Left ventricle myocardium superior (tissue), 1 donor: ENCODE results near the gene FOXF1. TPM values are rescaled to one million over a fixed set of nuclear protein-coding genes. Genes with fewer than 3 reads are reported as not detected.

Experiments
- ATAC-seq: fragments of 200-7000 bp; cut with Tn5 transposase; one replicate; pipeline ENCODE4 v1.9.1; 2020; ENCODE audit warnings: mild to moderate bottlenecking, moderate library complexity
- DNase-seq: peaks from one replicate; pipeline ENCODE4 v3.0.0-alpha.2; 2020
- intact Hi-C: fragments of 100-400 bp; cut with micrococcal nuclease; formaldehyde crosslinking; loops from one replicate; pipeline ENCODE4 v1.11.0; 2022
- total RNA-seq: library from RNA; stranded (reverse); fragmentation: NEBNext Ultra II Directional; extraction: Animal tissue kit (Norgen Biotek cat#: 25700); gene quantifications from one replicate; pipeline ENCODE4 v1.2.1, GENCODE V29; 2021
- donor health status: DM: no; HTN: yes; CAD: no; lungs with severe emphysema.

Gene FOXF1
- total RNA-seq, 1 donor from 2014 or later = 0.25 TPM

DNA sequence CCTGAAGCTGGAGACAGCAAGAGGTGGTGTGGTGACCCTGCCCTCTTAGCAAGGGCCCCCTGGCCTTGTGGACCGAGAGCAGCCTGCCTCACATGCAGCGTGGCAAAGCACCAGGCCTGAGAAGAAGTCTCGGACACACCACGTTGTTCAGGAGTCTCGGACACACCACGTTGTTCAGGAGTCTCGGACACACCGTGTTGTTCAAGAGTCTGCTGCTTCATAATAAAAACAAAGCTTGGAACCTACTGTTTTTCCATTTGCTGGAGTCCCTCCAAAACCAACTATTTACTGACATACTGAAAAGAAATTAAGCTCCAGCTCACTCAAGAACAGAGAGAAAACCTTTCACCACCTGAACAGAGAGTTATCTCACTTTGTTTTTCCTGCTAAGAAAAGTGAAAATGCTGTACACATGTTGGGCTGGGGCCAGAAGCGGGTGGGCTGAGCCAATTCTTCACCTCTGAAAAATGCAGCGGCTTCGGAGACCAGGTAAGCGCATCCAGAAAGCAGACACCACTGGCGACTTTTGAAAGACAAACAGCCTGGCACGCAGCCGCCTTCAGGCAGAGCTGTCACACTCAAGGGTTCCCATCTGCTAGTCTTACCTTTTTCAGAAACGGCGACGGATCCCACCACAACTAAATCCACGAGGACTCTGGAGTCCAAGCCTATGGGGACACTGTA is 35.8 kb downstream of the FOXF1 start:
- no peak for DNase-seq
- no peak for ATAC-seq
- intact Hi-C loops = no loop called here

DNA sequence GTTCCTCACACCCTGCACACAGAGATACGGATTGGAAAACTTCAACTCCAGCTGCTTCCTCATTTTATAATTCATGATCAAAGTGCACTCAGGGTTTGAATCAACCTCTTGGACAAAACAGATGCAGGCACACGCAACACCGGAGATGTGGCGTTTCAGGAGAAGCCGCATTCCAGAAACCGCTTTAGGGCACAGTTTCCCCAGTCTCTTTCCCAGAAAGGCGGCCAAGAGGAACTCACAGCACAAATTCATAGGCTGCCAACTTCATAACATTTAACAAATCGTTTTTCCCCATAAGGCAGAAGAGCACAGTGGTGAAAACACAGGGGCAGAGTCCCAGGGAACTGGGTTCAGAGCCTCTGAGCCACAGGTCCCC is 36.3 kb downstream of the FOXF1 start:
- intact Hi-C loops = no loop called here
- DNase-seq (no peak), ATAC-seq (no peak)

DNA sequence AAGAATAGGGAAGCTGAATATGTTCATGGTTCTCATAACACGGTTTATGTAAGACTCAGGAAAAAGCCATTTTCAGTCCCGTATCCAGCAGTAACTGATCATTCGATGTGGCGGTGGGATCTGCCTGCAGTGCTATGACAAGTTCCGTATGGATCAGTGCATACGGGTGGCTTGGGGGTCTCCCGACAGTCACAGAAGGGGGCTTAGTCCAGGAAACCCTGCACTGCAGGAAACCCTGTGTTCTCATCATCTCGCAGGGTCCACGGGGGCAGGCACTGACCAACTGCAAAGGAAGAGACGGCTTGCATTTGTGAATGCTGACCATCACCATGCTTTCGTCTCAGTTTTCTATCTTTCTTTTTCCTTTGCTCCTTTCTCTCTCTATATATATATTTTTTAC is 37.0 kb downstream of the FOXF1 start:
- DNase-seq (no peak), ATAC-seq (no peak)
- intact Hi-C loops = no loop called here

DNA sequence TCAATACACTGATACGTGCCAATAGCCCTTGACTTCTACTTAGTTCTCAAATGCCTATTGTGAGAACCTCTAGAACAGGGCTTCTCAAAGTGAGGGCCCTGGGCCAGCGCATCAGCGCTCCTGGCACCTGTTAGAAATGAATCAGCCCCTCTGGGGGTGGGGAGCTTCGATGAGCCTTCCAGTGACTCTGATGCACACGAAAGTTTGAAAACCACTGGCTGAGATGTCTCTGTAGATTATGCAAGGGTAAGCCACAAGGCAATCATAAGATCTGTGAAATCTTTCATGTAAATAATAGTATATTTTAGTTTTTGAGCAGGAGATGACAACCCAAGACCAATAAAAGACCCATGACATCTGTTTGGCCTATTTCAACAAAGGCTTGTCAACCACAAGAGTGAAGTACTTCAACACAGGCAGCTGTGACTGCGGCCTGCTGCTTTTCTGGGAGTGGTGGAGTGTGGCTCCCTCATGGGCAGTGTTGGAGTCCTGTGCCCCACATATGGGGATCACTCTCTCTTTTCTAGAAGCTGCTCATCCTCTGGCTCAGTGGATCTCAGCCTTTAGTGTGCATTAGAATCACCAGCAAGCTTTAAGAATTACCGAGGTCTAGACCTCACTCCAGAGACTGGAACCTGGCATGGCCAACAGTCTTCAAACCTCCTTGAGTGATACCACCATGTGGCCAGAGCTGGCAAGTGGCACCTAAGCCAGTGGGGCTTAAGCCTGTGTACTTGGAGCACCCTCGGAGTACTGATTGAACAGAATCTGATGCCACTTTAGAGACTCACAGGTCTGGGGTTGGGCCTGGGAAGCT is 39.0 kb downstream of the FOXF1 start:
- intact Hi-C loops = no loop called here
- ATAC-seq (no peak), DNase-seq (no peak)

DNA sequence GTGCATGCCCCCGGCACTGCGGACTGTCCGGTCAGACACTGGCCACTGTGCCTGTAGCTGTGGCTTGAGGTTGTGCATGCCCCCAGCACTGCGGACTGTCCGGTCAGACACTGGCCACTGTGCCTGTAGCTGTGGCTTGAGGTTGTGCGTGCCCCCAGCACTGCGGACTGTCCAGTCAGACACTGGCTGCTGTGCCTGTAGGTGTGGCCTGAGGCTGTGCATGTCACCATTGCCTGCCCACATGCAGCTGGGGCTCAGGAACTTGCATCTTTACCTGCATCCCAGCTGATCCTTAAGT is 39.5 kb downstream of the FOXF1 start:
- intact Hi-C loops = no loop called here
- no peak for DNase-seq
- ATAC-seq = no peak

DNA sequence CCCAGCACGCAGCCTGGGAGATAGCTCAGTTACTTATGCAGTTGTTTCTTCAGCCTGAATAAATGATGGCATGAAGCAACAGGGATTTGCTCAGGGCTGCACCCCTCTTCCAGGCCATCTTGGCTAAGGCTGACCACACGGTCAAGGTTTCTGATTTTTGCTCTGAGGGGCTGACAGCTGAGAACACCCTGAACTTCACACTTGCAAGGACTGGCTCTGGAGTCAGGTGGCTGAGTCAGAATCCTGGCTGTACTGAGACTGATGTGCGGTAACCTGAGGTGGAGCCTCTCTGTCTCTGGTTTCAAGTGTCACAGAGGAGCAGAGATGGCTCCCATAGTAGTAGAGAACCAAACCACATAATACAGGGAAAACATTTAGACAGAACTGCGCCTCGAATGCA is 40.0 kb downstream of the FOXF1 start:
- intact Hi-C loops = no loop called here
- ATAC-seq = no peak
- DNase-seq = no peak

DNA sequence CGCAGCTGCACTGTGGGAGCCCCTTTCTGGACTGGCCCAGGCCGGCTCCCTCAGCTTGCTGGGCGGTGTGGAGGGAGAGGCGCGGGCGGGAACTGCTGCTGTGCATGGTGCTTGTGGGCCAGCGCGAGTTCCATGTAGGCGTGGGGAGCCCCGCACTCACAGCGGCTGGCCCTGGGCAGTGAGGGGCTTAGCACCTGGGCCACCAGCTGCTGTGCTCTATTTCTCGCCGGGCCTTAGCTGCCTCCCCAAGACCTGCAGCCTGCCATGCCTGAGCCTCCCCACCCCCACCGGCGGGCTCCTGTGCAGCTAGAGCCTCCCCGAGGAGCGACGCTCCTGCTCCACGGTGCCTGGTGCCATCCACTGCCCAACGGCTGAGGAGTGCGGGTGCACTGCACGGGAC is 43.0 kb downstream of the FOXF1 start:
- intact Hi-C loops = no loop called here
- ATAC-seq = no peak
- no peak for DNase-seq

DNA sequence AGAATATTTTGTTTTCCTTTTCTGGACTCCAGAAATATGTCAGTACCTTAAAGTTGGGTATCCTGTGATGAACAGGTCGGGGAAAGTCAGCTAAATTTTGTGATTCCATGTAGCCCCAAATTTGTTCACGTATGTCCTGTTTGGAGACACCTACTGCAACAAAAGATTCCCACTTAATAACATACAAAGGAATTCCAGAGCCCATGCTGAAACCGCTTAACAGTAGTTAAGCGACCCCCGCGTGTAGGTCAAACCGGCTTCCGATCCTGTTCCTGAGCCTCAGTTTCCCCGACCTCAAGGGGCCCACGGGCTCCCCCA is 44.2 kb downstream of the FOXF1 start:
- intact Hi-C loops = no loop called here
- peak; percentile 2 for ATAC-seq
- DNase-seq = no peak

DNA sequence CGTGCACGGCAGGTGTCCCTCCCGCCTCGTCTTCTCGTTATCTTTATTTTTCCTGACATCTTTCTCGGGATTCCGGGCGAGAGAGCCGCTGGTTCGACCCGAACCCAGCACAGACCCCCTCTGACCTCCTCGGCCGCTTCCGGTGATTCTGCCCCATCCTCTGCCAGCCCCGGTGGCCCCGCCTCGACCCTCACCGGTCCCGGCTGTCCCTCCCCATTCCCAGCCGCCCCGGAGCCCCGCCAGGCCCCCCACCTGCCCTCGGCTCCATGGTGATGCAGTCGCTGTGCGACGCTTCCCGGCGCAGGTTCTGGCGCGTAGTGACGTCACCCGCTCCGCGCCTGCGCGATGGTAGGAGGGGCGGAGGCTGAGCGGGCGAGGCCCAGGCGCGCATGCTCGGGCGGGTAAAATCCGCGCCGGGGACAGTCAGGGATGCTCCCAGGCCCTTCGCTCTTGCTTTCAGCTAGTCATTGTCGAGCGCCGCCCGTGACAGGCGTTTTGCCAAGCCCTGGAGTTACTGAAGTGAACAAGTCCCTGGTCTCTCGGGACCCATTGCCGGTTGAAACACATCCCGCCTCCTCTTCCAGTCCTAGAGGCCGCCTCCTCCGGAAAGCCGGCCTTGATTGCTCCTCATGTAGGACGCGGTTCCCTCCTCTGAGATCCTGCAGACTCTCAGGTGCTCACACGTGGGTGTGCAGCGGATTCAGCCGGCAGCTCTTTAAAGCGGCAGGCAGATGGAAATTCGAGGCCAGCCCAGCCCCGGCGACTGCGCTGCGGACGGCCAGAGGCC is 44.8 kb downstream of the FOXF1 start, which contains the start of gene MTHFSD:
MTHFSD (minus strand) TSS at position 319 of the 787 bp plus-strand sequence; CDS start at position 268, 51 bp downstream.
- DNase-seq (peak; percentile 96), ATAC-seq (peak; percentile 98)
- intact Hi-C loops = no loop called here

DNA sequence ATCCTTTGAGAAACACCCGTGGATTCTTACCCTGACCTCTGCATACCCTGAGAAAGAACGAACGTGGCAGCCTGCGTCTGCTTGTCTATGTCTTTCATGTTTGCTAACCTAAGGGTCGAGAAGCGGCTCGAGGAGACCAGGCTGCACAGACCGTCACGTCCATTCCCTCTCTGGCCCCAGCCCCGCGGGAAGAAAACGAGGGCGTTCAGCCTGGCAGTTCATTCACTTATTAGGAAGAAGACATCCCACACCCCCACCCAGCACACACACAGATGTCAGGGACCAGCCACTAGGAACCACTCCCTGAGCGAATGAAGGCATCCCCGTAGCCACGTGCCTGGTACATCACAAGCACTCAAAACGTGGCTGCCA is 45.4 kb downstream of the FOXF1 start:
- ATAC-seq = no peak
- intact Hi-C loops = no loop called here
- no peak for DNase-seq

DNA sequence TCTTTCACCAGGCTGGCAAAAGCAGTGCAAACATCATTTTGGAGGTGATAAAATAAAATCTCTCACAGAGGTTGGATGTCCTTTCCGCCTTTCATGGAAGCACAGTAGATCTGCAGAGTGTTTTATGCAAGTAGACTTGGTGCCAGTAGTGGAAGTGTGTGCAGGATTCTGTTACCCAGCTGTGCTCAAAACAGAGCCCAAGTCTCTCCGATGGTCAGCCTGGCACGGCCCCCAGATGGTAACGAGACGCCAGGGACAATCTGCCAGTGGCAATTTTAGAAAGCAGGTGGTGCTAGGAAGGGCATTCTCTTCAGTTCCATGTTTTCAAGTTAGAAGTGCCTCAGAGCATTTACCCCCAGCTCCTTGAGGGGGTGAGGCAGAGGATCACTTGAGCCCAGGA is 46.2 kb downstream of the FOXF1 start:
- intact Hi-C loops = no loop called here
- DNase-seq (no peak), ATAC-seq (no peak)

DNA sequence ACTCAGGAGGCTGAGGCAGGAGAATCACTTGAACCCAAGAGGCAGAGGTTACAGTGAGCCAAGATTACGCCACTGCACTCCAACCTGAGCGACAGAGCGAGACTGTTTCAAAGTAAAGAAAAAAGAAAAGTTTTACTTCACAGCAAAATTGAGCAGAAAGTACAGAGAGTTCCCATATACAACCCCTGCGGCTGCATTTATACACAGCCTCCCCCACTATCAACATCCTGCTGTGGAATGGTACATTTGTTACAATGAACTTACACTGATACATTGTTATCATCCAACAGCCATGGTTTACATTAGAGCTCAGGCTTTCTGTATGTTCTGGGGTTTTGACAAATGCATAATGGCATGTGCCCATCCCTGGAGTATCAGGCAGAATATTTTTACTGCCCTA is 47.3 kb downstream of the FOXF1 start:
- intact Hi-C loops = no loop called here
- DNase-seq (no peak), ATAC-seq (no peak)

DNA sequence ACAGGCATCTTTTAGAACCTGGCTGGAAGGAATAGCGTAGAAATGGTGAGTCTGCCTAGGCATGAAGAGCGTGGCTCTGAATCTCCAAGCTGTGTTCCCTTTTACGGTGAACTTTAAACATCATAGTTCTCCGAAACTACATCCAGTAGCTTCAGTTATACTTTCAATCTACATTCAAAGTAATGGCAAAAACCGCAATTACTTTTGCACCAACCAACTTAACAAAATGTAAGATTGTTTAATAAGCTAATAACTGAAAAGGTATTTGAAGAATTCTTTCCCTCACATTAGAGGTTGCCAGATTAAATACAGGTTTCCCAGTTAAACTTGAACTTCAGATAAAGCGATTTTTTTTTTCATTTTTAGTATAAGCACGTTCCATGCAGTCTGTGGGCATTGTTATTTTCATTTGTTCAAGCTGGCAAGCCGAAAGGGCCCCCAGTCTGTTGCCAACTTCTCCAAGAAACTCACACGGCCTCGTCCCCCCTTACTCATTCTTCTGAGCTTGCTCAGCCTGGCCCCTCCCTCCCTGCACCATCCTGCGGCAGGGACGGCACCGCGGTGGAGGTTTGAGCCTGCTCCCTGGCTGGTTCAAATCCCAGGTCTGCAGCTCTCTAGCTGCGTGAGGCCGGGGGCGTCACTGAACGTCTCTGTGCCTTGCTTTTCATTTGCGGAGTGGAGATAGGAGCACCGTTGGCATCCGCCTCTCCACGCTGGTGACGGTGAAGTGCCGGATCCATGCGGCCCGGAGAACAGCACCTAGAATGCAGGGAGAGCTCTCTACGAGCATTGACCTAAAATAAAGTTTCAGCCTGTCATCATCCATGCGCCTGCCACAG is 48.2 kb downstream of the FOXF1 start:
- no peak for DNase-seq
- intact Hi-C loops = no loop called here
- ATAC-seq = no peak

DNA sequence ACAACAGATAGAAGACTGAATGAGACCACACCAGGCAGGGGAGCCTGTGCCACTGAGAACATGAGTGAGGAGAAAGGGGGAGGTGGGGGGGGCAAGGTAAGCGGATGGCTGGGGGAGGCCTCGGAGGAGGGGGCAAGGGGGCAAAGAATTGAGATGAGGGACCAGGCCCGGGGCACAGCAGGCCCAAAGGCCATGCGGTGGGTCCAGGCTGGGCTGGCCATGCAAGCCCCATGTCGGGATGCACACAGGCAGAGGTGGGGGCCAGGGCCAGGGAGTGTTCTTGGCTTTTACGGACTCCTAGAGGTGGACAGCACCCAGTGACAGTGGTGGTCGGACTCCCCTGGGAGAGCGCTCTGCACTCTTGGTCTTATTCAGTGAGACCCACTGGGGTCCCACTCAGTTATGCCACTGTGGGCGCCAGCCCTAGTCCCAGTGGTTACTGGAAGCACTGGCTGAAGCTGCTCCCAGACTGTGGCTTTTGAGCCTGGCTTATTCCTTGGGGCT is 49.5 kb downstream of the FOXF1 start:
- ATAC-seq (no peak), DNase-seq (no peak)
- intact Hi-C loops = loop anchor here (5.0 kb wide), 1 partner anchor 717 kb away; no protein-coding TSS in a partner anchor

DNA sequence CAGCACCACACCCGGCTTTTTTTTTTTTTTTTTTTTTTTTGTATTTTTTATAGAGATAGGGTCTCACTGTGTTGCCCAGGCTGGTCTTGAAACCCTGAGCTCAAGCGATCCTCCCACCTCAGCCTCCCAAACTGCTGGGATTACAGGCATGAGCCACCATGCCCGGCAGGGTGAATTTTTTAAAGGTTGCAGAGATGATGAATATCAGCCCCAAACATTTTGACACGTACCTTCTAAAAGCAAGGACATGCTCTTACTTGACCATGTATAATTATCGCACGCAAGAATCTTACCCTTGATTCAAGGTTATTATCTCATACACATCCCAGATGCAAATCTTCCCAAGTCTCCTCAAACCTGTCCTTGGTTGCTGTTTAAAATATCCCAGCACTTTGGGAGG is 52.0 kb downstream of the FOXF1 start:
- DNase-seq (no peak), ATAC-seq (no peak)
- intact Hi-C loops = loop anchor here (5.0 kb wide), 1 partner anchor 715 kb away; no protein-coding TSS in a partner anchor

DNA sequence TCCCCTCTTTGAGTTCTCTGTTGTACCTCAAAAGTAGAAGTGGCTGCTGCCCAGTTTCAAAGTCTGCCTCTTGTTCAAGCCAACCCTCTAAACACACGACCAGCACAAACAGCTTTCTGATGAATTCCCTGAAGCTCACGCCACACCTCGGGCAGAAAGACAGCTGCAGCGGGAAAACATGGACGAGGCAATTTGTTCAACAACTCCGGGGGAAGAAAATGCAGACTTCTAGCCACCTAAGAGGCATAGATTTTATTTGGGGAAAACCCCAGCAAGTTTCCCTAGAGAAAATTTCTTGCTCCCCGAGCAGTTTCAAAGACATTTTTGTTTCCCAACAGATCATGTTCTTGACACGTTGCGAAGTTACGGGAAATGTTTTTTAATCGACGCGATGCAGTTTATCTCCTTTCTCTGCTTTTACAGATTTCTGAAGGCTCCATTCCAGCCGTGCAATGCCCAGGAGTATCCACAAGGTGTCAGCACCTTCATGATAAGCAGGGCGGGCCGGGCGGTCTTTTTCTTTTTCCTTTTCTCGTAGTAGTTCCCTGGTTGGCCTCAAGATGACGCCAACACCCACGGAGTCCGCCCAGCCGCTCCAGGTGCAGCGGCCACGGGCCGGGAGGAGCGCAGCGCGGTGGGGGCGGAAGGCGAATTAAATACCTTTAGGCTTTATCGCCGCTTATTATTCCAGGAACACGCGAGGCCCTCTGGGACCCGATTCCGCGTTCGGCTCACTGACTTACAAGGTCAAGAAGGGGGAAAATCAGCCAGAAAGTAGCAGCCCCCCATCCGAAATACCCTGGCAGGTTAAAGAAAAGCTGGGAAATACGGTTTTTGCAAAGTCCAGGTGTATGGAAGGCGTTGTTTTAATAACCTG is 53.4 kb downstream of the FOXF1 start:
- ATAC-seq (peak; percentile 71), DNase-seq (peak; percentile 90)

More for the DNA sequence above, 53.4 kb downstream of the FOXF1 start:
- intact Hi-C loops = loop anchor here (5.0 kb wide), 1 partner anchor 714 kb away; no protein-coding TSS in a partner anchor
